Prostate gland (tissue), 2 donors: ENCODE data around the gene SHANK1. TPM values are rescaled to one million over a fixed set of nuclear protein-coding genes. Genes with fewer than 3 reads are reported as not detected.

Source experiments
- DNase-seq: peaks from one replicate; pipeline ENCODE4 v3.0.0-alpha.2; 2019; ENCODE audit warnings: low spot score
- H3K27ac ChIP-seq, 2 donors: fragments of 200-600 bp; sonication (generic); 2 replicates each; pipeline ENCODE4 v1.5.1; 2017 to 2019
- H3K27me3 ChIP-seq: fragments of 200-600 bp; sonication (generic); replicated peaks from 2 replicates; pipeline ENCODE4 v1.5.1; 2019; ENCODE audit not compliant: insufficient read depth
- H3K36me3 ChIP-seq, 2 donors: fragments of 200-600 bp; sonication (generic); 1 replicate in 1 of 2; 2 replicates in 1 of 2; pipeline versions ENCODE4 v1.5.1 to v1.8.1; 2017 to 2019
- H3K4me1 ChIP-seq: fragments of 200-600 bp; sonication (generic); replicated peaks from 2 replicates; pipeline ENCODE4 v1.5.1; 2019
- H3K4me3 ChIP-seq, 2 donors: fragments of 200-600 bp; sonication (generic); 2 replicates each; pipeline ENCODE4 v1.5.1; 2017 to 2019
- H3K9me3 ChIP-seq: fragments of 200-600 bp; sonication (generic); 2 replicates; pipeline ENCODE4 v1.5.1; 2017
- POLR2A ChIP-seq: fragments of 450-650 bp; IDR thresholded peaks from one replicate; pipeline ENCODE4 v1.6.1; 2016; ENCODE audit warnings: antibody characterized with exemption, mild to moderate bottlenecking
- POLR2AphosphoS5 ChIP-seq: sonication (generic); formaldehyde crosslinking; IDR thresholded peaks from one replicate; pipeline ENCODE4 v1.6.1; 2017; ENCODE audit warnings: antibody characterized with exemption
- WGBS: methylation state at CpG from one replicate; pipeline ENCODE4 v1.1.5; 2018; 5-methylcytosine and 5-hydroxymethylcytosine counted together
- intact Hi-C: fragments of 100-400 bp; cut with DNase I; formaldehyde crosslinking; loops from one replicate; pipeline ENCODE4 v1.14.2; 2022
- total RNA-seq, 2 donors: library from RNA; depleted of rRNA; stranded (reverse); fragments of >200 nt; gene quantifications; one replicate each; pipeline ENCODE4 v1.1.0, GENCODE V29; 2016
- TF ChIP-seq, protein P1 (sequence below), 4 experiments: fragments of 200-600 bp in 2 of 4; fragments of 450-650 bp in 2 of 4; sonication (generic) in 2 of 4; IDR thresholded peaks; 1 replicate in 3 of 4; 2 replicates in 1 of 4; pipeline ENCODE4 v1.5.1; 2016 to 2019; ENCODE audit warnings: antibody characterized with exemption in 4 of 4, mild to moderate bottlenecking in 2 of 4, moderate library complexity in 2 of 4

The SHANK1 gene
- total RNA-seq, 2 donors from 2014 or later: 0.91 to 2.3 TPM

DNA sequence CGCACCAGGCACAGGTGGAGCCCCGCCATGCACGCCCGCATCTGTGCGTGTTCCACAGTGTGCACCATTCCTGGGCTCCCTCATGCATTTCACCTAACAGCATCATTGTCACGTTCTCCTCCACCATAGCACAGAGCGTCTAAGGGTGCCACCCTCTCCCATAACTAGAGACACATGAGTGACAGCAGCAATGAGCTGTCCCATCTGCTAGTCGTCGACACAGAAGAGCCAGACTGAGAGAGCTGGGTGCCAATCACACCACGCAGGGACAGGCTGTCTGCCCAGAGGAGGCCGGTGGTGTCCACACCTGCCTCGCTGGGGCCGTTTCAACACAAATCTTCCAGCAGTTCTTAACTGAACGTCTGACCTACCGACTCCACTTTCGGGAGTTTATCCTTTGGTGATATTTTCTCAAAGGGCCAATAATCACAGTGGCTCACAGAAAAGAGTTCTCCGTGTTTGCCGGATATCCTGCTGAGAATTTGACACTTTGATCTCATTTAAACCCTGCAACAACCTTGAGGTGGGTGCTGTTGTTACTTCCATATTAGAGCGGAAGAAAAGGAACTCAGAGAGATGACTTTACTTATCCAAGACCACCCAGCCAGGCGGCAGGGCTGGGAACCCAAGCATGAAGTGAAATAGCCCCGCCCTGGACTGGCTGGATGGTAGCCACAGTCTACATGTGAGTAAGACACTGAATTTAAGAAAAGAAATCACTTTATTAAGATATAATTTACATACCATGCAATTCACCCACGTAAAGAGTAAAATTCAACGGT lies 19.7 kb upstream of the SHANK1 start:
- no peak for DNase-seq
- 81% methylated on average over 23 of the region's 23 CpGs for WGBS
- intact Hi-C loops: no loop called here
- H3K36me3 ChIP-seq: no peaks in the 10 kb centered on the region
- H3K27ac ChIP-seq: no peak overlapping the region
- no peak for TF ChIP-seq POLR2AphosphoS5
- TF ChIP-seq, protein P1, sequence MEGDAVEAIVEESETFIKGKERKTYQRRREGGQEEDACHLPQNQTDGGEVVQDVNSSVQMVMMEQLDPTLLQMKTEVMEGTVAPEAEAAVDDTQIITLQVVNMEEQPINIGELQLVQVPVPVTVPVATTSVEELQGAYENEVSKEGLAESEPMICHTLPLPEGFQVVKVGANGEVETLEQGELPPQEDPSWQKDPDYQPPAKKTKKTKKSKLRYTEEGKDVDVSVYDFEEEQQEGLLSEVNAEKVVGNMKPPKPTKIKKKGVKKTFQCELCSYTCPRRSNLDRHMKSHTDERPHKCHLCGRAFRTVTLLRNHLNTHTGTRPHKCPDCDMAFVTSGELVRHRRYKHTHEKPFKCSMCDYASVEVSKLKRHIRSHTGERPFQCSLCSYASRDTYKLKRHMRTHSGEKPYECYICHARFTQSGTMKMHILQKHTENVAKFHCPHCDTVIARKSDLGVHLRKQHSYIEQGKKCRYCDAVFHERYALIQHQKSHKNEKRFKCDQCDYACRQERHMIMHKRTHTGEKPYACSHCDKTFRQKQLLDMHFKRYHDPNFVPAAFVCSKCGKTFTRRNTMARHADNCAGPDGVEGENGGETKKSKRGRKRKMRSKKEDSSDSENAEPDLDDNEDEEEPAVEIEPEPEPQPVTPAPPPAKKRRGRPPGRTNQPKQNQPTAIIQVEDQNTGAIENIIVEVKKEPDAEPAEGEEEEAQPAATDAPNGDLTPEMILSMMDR (IDR thresholded peaks at IDR 0.05): no peak
- TF ChIP-seq POLR2A: no peak
- no peaks in the 10 kb centered on the region for H3K4me1 ChIP-seq
- H3K4me3 ChIP-seq: no peak overlapping the region
- H3K27me3 ChIP-seq: peaks cover 3% of the 10 kb centered on the region
- H3K9me3 ChIP-seq: no peaks in the 10 kb centered on the region

DNA sequence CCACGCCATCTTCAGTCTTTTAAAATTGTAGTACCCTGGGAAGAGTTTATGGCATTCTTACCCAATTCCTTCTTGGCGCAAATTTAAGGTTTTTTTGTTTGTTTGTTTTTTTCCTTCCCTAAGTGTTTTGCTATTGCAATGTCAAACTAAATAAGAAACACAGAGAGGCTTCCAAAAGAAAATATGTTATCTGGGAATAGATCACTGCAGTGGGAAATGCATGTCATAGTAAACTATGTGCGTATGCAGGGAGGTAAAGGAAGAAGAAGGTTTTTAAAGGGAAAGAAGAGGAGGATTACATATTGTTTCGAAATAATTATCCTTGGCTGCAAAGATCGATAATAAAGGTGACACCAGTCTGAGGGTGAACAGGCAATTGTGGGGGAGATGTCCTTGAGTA lies 16.7 kb upstream of the SHANK1 start:
- H3K9me3 ChIP-seq: no peaks in the 10 kb centered on the region
- DNase-seq: no peak
- intact Hi-C loops: no loop called here
- no peaks in the 10 kb centered on the region for H3K36me3 ChIP-seq
- no peaks in the 10 kb centered on the region for H3K4me1 ChIP-seq
- H3K27ac ChIP-seq: no peak overlapping the region
- 40% methylated on average over 5 of the region's 5 CpGs for WGBS
- H3K27me3 ChIP-seq: peaks cover 3% of the 10 kb centered on the region
- TF ChIP-seq POLR2A: no peak
- TF ChIP-seq, protein P1 (IDR thresholded peaks at IDR 0.05): no peak
- TF ChIP-seq POLR2AphosphoS5: no peak
- no peak overlapping the region for H3K4me3 ChIP-seq

DNA sequence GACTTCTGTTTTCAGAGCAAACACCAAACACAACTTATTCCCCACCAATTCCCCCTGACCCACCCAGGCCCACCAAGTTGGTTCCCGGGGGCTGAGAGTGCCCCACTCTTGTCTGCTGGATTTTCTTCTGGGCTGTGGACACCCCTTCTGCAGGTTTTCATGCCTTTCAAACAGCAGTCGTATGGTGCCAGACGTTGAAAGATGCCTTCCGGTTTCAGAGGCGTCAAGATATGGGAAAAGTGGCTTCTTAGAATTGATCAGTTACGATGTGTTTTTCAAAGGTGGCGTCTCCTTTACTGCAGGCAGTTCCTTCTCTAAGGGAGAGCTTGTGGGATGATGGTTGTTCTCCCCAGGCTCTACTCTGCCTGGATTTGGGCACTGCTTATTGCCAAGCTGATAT lies 16.3 kb upstream of the SHANK1 start:
- no peak overlapping the region for H3K27ac ChIP-seq
- H3K9me3 ChIP-seq: no peaks in the 10 kb centered on the region
- H3K4me1 ChIP-seq: no peaks in the 10 kb centered on the region
- intact Hi-C loops: no loop called here
- DNase-seq: no peak
- H3K36me3 ChIP-seq: no peaks in the 10 kb centered on the region
- TF ChIP-seq POLR2A (no peak), POLR2AphosphoS5 (no peak)
- TF ChIP-seq, protein P1 (IDR thresholded peaks at IDR 0.05): no peak
- H3K4me3 ChIP-seq: no peak overlapping the region
- 34% methylated on average over 7 of the region's 7 CpGs for WGBS
- H3K27me3 ChIP-seq: peaks cover 3% of the 10 kb centered on the region

DNA sequence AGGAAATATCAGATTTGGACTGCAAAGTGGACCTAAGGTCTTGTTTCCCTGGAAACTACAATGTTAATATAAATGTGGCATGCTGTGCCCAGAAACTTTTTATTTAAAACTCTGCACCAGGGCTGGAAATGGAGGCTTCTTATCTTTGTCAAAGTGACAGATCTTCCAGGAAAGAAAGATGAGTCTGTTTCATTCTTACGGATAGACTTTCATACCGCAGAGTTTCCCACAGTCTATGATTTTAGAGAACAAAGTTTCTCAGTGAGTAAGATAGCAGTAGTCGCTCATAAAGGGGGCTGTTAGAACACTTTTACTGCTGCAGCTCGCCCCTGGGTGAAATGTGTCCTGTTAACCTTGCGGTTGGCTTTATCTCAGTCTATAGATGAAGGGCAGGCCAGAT lies 10.3 kb upstream of the SHANK1 start:
- Histone ChIP-seq H3K27me3 (no peaks in the 10 kb centered on the region), H3K4me1 (no peaks in the 10 kb centered on the region), H3K27ac (no peak overlapping the region), H3K9me3 (no peaks in the 10 kb centered on the region), H3K4me3 (no peak overlapping the region), H3K36me3 (no peaks in the 10 kb centered on the region)
- intact Hi-C loops: no loop called here
- TF ChIP-seq POLR2AphosphoS5: no peak
- TF ChIP-seq, protein P1 (IDR thresholded peaks at IDR 0.05): no peak
- TF ChIP-seq POLR2A: no peak
- 44% methylated on average over 5 of the region's 5 CpGs for WGBS
- DNase-seq: no peak
